ENCODE results near the gene ARHGAP15.

- TF ChIP-seq, protein P1, sequence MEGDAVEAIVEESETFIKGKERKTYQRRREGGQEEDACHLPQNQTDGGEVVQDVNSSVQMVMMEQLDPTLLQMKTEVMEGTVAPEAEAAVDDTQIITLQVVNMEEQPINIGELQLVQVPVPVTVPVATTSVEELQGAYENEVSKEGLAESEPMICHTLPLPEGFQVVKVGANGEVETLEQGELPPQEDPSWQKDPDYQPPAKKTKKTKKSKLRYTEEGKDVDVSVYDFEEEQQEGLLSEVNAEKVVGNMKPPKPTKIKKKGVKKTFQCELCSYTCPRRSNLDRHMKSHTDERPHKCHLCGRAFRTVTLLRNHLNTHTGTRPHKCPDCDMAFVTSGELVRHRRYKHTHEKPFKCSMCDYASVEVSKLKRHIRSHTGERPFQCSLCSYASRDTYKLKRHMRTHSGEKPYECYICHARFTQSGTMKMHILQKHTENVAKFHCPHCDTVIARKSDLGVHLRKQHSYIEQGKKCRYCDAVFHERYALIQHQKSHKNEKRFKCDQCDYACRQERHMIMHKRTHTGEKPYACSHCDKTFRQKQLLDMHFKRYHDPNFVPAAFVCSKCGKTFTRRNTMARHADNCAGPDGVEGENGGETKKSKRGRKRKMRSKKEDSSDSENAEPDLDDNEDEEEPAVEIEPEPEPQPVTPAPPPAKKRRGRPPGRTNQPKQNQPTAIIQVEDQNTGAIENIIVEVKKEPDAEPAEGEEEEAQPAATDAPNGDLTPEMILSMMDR (IDR thresholded peaks at IDR 0.05), result no peak
- TF ChIP-seq POLR2A (IDR thresholded peaks at IDR 0.05), result no peak
- TF ChIP-seq POLR2AphosphoS5 (IDR thresholded peaks at IDR 0.05), result no peak
These were observed 63.9 kb downstream of the ARHGAP15 start for GRCh38 chr2:143193121-143193520.

Measured in suprapubic skin (tissue), 4 donors.